ENCODE measurements around the gene YIF1A.

- TF ChIP-seq CTCF (IDR thresholded peaks at IDR 0.05; ENCODE audit: poor library complexity, severe bottlenecking) (no peak), POLR2AphosphoS5 (IDR thresholded peaks at IDR 0.05) (no peak), REST (IDR thresholded peaks at IDR 0.05; ENCODE audit: borderline replicate concordance) (no peak), MXI1 (conservative IDR thresholded peaks at IDR 0.05; ENCODE audit: poor library complexity, severe bottlenecking) (no peak), EZH2 (IDR thresholded peaks at IDR 0.05; ENCODE audit: borderline replicate concordance, insufficient read depth, low read length, poor library complexity, severe bottlenecking) (no peak), EP300 (conservative IDR thresholded peaks at IDR 0.05; ENCODE audit: poor library complexity, severe bottlenecking) (no peak), TAF1 (IDR thresholded peaks at IDR 0.05; ENCODE audit: low read depth) (no peak)
These were observed 21.4 kb upstream of the YIF1A start for GRCh38 chr11:66310324-66310723.

Data from neural cell (in vitro differentiated cells).